Testis (tissue), 3 donors: ENCODE data around the gene C1orf52. TPM values are rescaled to one million over a fixed set of nuclear protein-coding genes. Genes with fewer than 3 reads are reported as not detected.

ENCODE experiments used
- DNase-seq: peaks from one replicate; pipeline ENCODE4 v3.0.0-alpha.2; 2019
- H3K27ac ChIP-seq, 2 donors: fragments of 200-600 bp; sonication (generic); one replicate each; pipeline ENCODE4 v1.5.1; 2019
- H3K27me3 ChIP-seq: fragments of 200-600 bp; sonication (generic); one replicate; pipeline ENCODE4 v1.5.1; 2019
- H3K36me3 ChIP-seq: fragments of 200-600 bp; sonication (generic); one replicate; pipeline ENCODE4 v1.5.1; 2017; ENCODE audit warnings: low read depth; ENCODE audit errors: missing control alignments
- H3K4me1 ChIP-seq: fragments of 200-600 bp; sonication (generic); one replicate; pipeline ENCODE4 v1.5.1; 2019
- H3K4me3 ChIP-seq, 2 donors: fragments of 200-600 bp; sonication (generic); one replicate each; pipeline ENCODE4 v1.5.1; 2017 to 2019
- H3K9me3 ChIP-seq: fragments of 200-600 bp; sonication (generic); one replicate; pipeline ENCODE4 v1.5.1; 2017
- CTCF ChIP-seq, 3 experiments: fragments of 450-650 bp in 2 of 3; fragments of 200-600 bp in 1 of 3; sonication (generic) in 1 of 3; IDR thresholded peaks; one replicate each; pipeline ENCODE4 v1.5.1; 2016 to 2019; ENCODE audit warnings: antibody characterized with exemption in 3 of 3, mild to moderate bottlenecking in 2 of 3, moderate library complexity in 1 of 3
- POLR2A ChIP-seq: fragments of 450-650 bp; IDR thresholded peaks from one replicate; pipeline ENCODE4 v1.6.1; 2017; ENCODE audit warnings: antibody characterized with exemption, mild to moderate bottlenecking, moderate library complexity
- WGBS, 2 donors: methylation state at CpG; one replicate each; pipeline ENCODE4 v1.1.5; 2018; 5-methylcytosine and 5-hydroxymethylcytosine counted together
- intact Hi-C: fragments of 100-400 bp; cut with DNase I; formaldehyde crosslinking; loops from one replicate; pipeline ENCODE4 v1.15.1; 2023; ENCODE audit warnings: low total_unique reads
- polyA plus RNA-seq: library from polyadenylated mRNA; stranded (reverse); fragments of 350-450 nt; fragmentation: Illumina TruSeq; extraction: RNeasy Lipid Tissue Mini Kit (QIAGEN cat#74804); gene quantifications from one replicate; pipeline ENCODE4 v1.2.3, GENCODE V29; 2014; ENCODE audit warnings: low read depth, low replicate concordance; ENCODE audit not compliant: insufficient read depth
- total RNA-seq, 2 donors: library from RNA; depleted of rRNA; stranded (reverse); fragments of >200 nt; gene quantifications; one replicate each; pipeline ENCODE4 v1.2.3, GENCODE V29; 2016

C1orf52 gene
- total and polyA plus RNA-seq, 3 donors from 2014 or later = 34.0 to 40.3 (median 37.9) TPM

- TF ChIP-seq CTCF (IDR thresholded peaks at IDR 0.05) (no peak), POLR2A (no peak)
- intact Hi-C loops = no loop called here
- Histone ChIP-seq H3K4me3 (no peak overlapping the region), H3K9me3 (no peaks in the 10 kb centered on the region), H3K36me3 (no peaks in the 10 kb centered on the region), H3K4me1 (no peaks in the 10 kb centered on the region), H3K27me3 (no peaks in the 10 kb centered on the region), H3K27ac (no peak overlapping the region)
- 68 to 69% methylated on average over 6 of the region's 6 CpGs for WGBS, 2 donors
- DNase-seq = no peak
These were observed 29.8 kb downstream of the C1orf52 start for GRCh38 chr1:85229574-85230097.

- H3K9me3 ChIP-seq = no peaks in the 10 kb centered on the region
- TF ChIP-seq CTCF (IDR thresholded peaks at IDR 0.05) (no peak), POLR2A (no peak)
- H3K27me3 ChIP-seq = no peaks in the 10 kb centered on the region
- H3K4me1 ChIP-seq = no peaks in the 10 kb centered on the region
- WGBS, 2 donors = 43 to 93% methylated on average over 1 of the region's 1 CpG
- intact Hi-C loops = no loop called here
- H3K27ac ChIP-seq = no peak overlapping the region
- no peak for DNase-seq
- H3K36me3 ChIP-seq = no peaks in the 10 kb centered on the region
- no peak overlapping the region for H3K4me3 ChIP-seq
These were observed 30.5 kb downstream of the C1orf52 start for GRCh38 chr1:85228972-85229371.

GRCh38 chr1:85225624-85226380 is 33.7 kb downstream of the C1orf52 start:
- Histone ChIP-seq H3K27me3 (no peaks in the 10 kb centered on the region), H3K36me3 (no peaks in the 10 kb centered on the region), H3K4me3 (no peak overlapping the region), H3K27ac (no peak overlapping the region), H3K9me3 (no peaks in the 10 kb centered on the region), H3K4me1 (no peaks in the 10 kb centered on the region)
- WGBS, 2 donors = 53 to 69% methylated on average over 5 of the region's 5 CpGs
- no peak for DNase-seq
- no peak for TF ChIP-seq POLR2A
- no peak for TF ChIP-seq CTCF (IDR thresholded peaks at IDR 0.05)
- intact Hi-C loops = no loop called here

- H3K4me3 ChIP-seq = no peak overlapping the region
- 52 to 70% methylated on average over 3 of the region's 3 CpGs for WGBS, 2 donors
- DNase-seq = no peak
- no peaks in the 10 kb centered on the region for H3K27me3 ChIP-seq
- intact Hi-C loops = no loop called here
- TF ChIP-seq CTCF (IDR thresholded peaks at IDR 0.05) (no peak), POLR2A (no peak)
- H3K27ac ChIP-seq = no peak overlapping the region
- no peaks in the 10 kb centered on the region for H3K36me3 ChIP-seq
- no peaks in the 10 kb centered on the region for H3K4me1 ChIP-seq
- H3K9me3 ChIP-seq = no peaks in the 10 kb centered on the region
These were observed 34.5 kb downstream of the C1orf52 start for GRCh38 chr1:85224734-85225623.
